DLD1 (cell line): ENCODE data around the gene TOMM70.
"Not testable (repeated sequence)": the region's sequence is repeated elsewhere in the genome, so short reads cannot be mapped to it uniquely, and the experiment has no call there.

ENCODE experiments used
- in situ Hi-C: cut with HindIII; loops from 2 replicates; pipeline ENCODE4 v1.10.0; 2017; ENCODE audit warnings: low sequenced_read_pairs

The TOMM70 gene

GRCh38 chr3:100329800-100330489 is 70.9 kb downstream of the TOMM70 start:
- in situ Hi-C loops: no loop called here

- in situ Hi-C loops: not testable (repeated sequence)
Observed at GRCh38 chr3:100327377-100327776, 73.5 kb downstream of the TOMM70 start.

- in situ Hi-C loops: no loop called here
Observed at GRCh38 chr3:100325827-100326226, 75.1 kb downstream of the TOMM70 start.

GRCh38 chr3:100324044-100324443 is 76.8 kb downstream of the TOMM70 start:
- in situ Hi-C loops: no loop called here

GRCh38 chr3:100319951-100320350 is 80.9 kb downstream of the TOMM70 start:
- in situ Hi-C loops: no loop called here

GRCh38 chr3:100317912-100318311 is 83.0 kb downstream of the TOMM70 start:
- in situ Hi-C loops: no loop called here

- in situ Hi-C loops: no loop called here
Observed at GRCh38 chr3:100316641-100317069, 84.2 kb downstream of the TOMM70 start.
